SHP77 treated with DMSO at 0.1 percent for 48 hours (cell line): ENCODE results near the gene SLC1A2.

Source experiments
- DNase-seq: peaks from one replicate; lab custom pipeline; 2025; lab: John Stamatoyannopoulos, UW

SLC1A2 gene

GRCh38 chr11:35348898-35349687 lies 70.3 kb downstream of the SLC1A2 start:
- DNase-seq: no peak

GRCh38 chr11:35347921-35348331 lies 71.4 kb downstream of the SLC1A2 start:
- no peak for DNase-seq

- DNase-seq: no peak
Measured at GRCh38 chr11:35347173-35347878, 72.0 kb downstream of the SLC1A2 start.

GRCh38 chr11:35346472-35347156 lies 72.7 kb downstream of the SLC1A2 start:
- no peak for DNase-seq

GRCh38 chr11:35344681-35345574 lies 74.4 kb downstream of the SLC1A2 start:
- no peak for DNase-seq

GRCh38 chr11:35343033-35343598 lies 76.2 kb downstream of the SLC1A2 start:
- DNase-seq: no peak

GRCh38 chr11:35340715-35341114 lies 78.6 kb downstream of the SLC1A2 start:
- no peak for DNase-seq

- DNase-seq: no peak
Measured at GRCh38 chr11:35340071-35340470, 79.3 kb downstream of the SLC1A2 start.

GRCh38 chr11:35338921-35339320 lies 80.4 kb downstream of the SLC1A2 start:
- no peak for DNase-seq

GRCh38 chr11:35337914-35338305 lies 81.4 kb downstream of the SLC1A2 start:
- no peak for DNase-seq

GRCh38 chr11:35337136-35337913 lies 82.0 kb downstream of the SLC1A2 start:
- DNase-seq: no peak

GRCh38 chr11:35336726-35337125 lies 82.6 kb downstream of the SLC1A2 start:
- no peak for DNase-seq

GRCh38 chr11:35335226-35335625 lies 84.1 kb downstream of the SLC1A2 start:
- no peak for DNase-seq

GRCh38 chr11:35334385-35335090 lies 84.8 kb downstream of the SLC1A2 start:
- DNase-seq: no peak

GRCh38 chr11:35332524-35332923 lies 86.8 kb downstream of the SLC1A2 start:
- no peak for DNase-seq

- DNase-seq: no peak
Measured at GRCh38 chr11:35330931-35331330, 88.4 kb downstream of the SLC1A2 start.

GRCh38 chr11:35330156-35330889 lies 89.0 kb downstream of the SLC1A2 start:
- no peak for DNase-seq

GRCh38 chr11:35327829-35328228 lies 91.5 kb downstream of the SLC1A2 start:
- no peak for DNase-seq

- no peak for DNase-seq
Measured at GRCh38 chr11:35326266-35326879, 93.0 kb downstream of the SLC1A2 start.
